GM06990 (cell line): ENCODE results near the gene ZYX.

Experiments
- DNase-seq: peaks from one replicate; pipeline ENCODE4 v3.0.0-alpha.2; 2011; ENCODE audit not compliant: insufficient read length; ENCODE audit errors: extremely low read depth
- H3K27me3 ChIP-seq: replicated peaks from 2 replicates; pipeline ENCODE4 v1.6.0; 2011; ENCODE audit warnings: low read length; ENCODE audit not compliant: control insufficient read depth, insufficient read depth
- H3K36me3 ChIP-seq: 2 replicates; pipeline ENCODE4 v1.5.1; 2011; ENCODE audit warnings: low read length; ENCODE audit not compliant: control insufficient read depth, insufficient read depth
- H3K4me3 ChIP-seq: replicated peaks from 2 replicates; pipeline ENCODE4 v1.5.1; 2011; ENCODE audit warnings: low read depth, mild to moderate bottlenecking, control low read depth, low read length
- TF ChIP-seq, protein P1 (sequence below): IDR thresholded peaks from 2 replicates; pipeline ENCODE4 v1.5.1; 2011; ENCODE audit warnings: low read length, control low read depth, mild to moderate bottlenecking, inconsistent platforms; ENCODE audit not compliant: insufficient read depth, poor library complexity, severe bottlenecking

ZYX gene

DNA sequence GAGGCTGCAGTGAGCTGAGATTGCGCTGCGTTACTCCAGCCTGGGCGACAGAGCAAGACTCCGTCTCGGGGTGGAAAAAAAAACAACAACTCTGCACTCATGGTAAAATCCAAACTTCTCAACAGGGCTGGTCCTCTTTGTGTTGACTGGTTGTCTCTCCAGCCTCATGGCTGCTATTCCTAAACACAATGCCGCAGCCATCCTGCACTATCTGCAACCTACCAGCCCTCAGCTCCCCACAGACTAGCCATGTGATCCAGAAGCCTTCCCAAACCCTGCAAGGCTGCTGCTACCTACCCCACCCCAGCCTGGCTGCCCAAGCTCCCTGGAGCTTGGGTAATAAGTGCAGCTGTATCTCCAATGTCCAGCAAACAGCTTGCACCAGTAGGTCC, 11.7 kb downstream of the ZYX start:
- DNase-seq = no peak
- peaks cover 24% of the 10 kb centered on the region for H3K36me3 ChIP-seq
- no peaks in the 10 kb centered on the region for H3K27me3 ChIP-seq
- TF ChIP-seq, protein P1, sequence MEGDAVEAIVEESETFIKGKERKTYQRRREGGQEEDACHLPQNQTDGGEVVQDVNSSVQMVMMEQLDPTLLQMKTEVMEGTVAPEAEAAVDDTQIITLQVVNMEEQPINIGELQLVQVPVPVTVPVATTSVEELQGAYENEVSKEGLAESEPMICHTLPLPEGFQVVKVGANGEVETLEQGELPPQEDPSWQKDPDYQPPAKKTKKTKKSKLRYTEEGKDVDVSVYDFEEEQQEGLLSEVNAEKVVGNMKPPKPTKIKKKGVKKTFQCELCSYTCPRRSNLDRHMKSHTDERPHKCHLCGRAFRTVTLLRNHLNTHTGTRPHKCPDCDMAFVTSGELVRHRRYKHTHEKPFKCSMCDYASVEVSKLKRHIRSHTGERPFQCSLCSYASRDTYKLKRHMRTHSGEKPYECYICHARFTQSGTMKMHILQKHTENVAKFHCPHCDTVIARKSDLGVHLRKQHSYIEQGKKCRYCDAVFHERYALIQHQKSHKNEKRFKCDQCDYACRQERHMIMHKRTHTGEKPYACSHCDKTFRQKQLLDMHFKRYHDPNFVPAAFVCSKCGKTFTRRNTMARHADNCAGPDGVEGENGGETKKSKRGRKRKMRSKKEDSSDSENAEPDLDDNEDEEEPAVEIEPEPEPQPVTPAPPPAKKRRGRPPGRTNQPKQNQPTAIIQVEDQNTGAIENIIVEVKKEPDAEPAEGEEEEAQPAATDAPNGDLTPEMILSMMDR = no peak
- no peak overlapping the region for H3K4me3 ChIP-seq

DNA sequence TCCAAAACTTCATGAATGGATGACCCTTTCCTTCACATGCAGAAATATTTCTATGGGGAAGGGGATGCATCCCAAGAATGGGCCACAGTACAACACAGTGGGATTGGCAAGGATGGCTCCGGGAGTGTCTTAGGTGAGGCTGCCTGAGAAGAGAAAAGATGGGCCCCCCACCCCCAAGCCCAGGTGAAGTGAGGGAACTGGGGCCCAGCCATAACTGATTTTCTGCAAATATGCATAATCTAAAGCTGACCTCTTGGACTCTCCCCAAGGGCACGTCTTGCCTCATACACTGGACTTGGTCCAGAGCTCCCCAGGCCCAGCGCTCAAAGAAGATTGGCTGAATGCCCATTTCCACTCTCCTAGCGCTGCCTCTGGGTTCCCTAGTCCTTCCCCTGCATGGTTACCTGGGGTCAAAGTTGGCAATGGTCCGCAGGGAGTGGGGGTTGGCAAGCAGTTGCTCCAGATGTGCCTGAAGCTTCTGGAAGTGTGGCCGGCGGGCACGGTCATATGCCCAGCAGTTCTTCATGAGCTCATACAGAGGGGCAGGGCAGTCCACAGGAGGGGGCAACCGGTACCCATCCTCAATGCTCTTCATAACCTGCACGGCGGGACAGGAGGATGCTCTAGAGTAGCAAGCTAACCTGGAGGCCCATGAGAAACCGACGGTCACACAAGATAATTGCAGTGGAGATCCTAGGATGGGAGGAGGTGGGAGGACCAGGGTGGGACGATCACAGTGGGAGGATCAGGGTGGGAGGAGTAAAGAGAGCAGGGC, 12.3 kb downstream of the ZYX start:
- H3K4me3 ChIP-seq = no peak overlapping the region
- peaks cover 24% of the 10 kb centered on the region for H3K36me3 ChIP-seq
- H3K27me3 ChIP-seq = no peaks in the 10 kb centered on the region
- no peak for DNase-seq
- TF ChIP-seq, protein P1 = no peak

DNA sequence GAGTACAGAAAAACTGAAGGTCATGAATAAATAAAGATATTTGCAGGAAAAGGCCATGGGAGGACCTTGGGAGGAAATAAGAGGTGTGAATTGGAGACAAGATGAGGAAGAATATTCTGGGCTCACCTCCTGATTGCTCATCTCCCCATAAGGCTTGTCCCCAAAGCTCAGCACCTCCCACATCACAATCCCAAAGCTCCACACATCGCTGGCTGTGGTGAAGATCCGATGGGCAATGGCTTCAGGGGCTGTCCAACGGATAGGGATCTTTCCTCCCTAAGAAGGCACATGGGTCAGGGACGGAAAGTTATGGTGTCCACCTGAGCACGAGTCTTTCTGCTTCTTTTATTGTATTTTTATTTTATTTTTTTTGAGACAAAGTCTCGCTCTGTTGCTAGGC, 12.9 kb downstream of the ZYX start:
- Histone ChIP-seq H3K36me3 (peaks cover 18% of the 10 kb centered on the region), H3K4me3 (no peak overlapping the region), H3K27me3 (no peaks in the 10 kb centered on the region)
- TF ChIP-seq, protein P1 = no peak
- no peak for DNase-seq

DNA sequence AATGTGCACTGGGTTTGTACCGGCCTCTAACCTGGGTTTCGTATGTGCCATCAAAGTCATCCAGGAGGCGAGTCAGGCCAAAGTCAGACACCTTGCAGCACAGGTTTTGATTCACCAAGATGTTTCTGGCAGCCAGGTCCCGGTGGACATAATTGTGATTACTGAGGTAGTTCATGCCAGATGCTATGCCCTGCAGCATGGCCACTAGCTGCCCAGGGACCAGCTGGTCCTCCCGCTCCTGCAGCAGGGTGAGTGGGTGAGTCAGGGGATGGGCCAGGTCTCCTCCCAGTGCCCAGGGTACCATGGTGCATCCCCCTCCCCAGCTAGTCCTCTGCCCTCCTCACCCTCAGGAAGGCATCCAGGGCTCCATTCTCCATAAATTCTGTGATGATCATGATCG, 13.6 kb downstream of the ZYX start:
- DNase-seq = no peak
- Histone ChIP-seq H3K4me3 (no peak overlapping the region), H3K36me3 (peaks cover 14% of the 10 kb centered on the region), H3K27me3 (no peaks in the 10 kb centered on the region)
- TF ChIP-seq, protein P1 = no peak

DNA sequence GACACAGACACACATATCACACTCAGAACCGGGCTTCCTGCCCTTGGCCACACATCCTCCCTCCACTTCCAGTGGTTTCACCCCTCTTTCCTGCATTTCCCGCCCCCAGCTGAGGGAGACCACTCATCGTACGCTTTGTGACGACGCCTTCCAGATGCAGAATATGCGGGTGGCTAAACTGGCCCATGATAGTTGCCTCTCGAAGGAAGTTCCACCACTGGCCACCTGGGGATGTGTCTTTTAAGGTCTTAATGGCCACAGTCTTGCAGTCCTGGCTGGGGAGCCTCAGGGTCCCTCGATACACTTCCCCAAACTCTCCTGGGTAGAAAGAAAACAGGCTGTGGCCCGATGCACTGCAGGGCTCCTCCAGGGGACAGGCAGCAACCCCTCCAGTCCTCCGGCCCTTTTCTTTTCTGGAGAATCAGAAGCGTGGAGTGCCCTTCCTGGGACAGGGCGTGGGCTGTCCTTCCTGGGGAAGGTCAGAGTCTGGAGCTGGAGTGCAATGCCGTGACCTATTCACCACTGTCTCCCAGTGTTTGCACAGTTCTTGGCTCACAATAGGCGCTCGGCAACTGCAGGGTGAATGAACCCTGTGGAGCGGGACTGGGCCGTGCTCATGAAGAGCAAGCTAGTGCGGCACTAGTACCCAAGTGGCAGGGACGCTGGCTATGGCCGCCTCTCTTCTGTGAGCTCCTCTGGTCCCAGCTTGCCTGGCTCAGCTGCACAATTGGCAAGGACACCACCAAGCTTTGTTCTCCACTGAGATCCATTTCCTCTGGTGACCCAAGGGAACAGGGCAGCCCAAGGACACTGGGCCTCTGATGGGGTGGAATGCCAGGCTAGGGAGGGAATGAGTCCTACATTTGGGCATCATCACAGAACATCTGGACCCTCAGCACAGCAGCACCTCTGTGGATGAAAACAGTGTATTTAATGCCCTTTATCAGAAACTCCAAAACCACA, 14.3 kb downstream of the ZYX start:
- Histone ChIP-seq H3K36me3 (peaks cover 7% of the 10 kb centered on the region), H3K4me3 (no peak overlapping the region), H3K27me3 (no peaks in the 10 kb centered on the region; the same call in 1 of the 2 replicates)
- TF ChIP-seq, protein P1 = no peak
- no peak for DNase-seq
